GM12865 (cell line): ENCODE data around the gene FBLL1.

Experiments
- DNase-seq: peaks from one replicate; pipeline ENCODE4 v3.0.0; 2010; ENCODE audit warnings: low read depth
- H3K4me3 ChIP-seq: 2 replicates; pipeline ENCODE4 v1.5.1; 2011; ENCODE audit warnings: mild to moderate bottlenecking, low read depth, low read length, control low read depth
- CTCF ChIP-seq: IDR thresholded peaks from 2 replicates; pipeline ENCODE4 v1.5.1; 2011; ENCODE audit warnings: low read length, control low read depth, low read depth, inconsistent platforms; ENCODE audit not compliant: insufficient read depth; ENCODE audit errors: missing control alignments

Gene FBLL1

GRCh38 chr5:168552146-168552545, 23.0 kb downstream of the FBLL1 start:
- H3K4me3 ChIP-seq = no peak overlapping the region
- no peak for DNase-seq
- TF ChIP-seq CTCF = no peak

GRCh38 chr5:168553377-168554130, 24.4 kb downstream of the FBLL1 start:
- no peak for DNase-seq
- TF ChIP-seq CTCF = no peak
- H3K4me3 ChIP-seq = no peak overlapping the region

- no peak for TF ChIP-seq CTCF
- no peak overlapping the region for H3K4me3 ChIP-seq
- no peak for DNase-seq
These were observed 28.3 kb downstream of the FBLL1 start for GRCh38 chr5:168557389-168557788.

GRCh38 chr5:168562279-168562678, 33.2 kb downstream of the FBLL1 start:
- DNase-seq = no peak
- no peak overlapping the region for H3K4me3 ChIP-seq
- no peak for TF ChIP-seq CTCF

GRCh38 chr5:168563959-168564358, 34.9 kb downstream of the FBLL1 start:
- TF ChIP-seq CTCF = no peak

GRCh38 chr5:168568738-168569137, 39.6 kb downstream of the FBLL1 start:
- H3K4me3 ChIP-seq = no peak overlapping the region
- DNase-seq = no peak
- no peak for TF ChIP-seq CTCF

More at GRCh38 chr5:168563959-168564358, 34.9 kb downstream of the FBLL1 start:
- DNase-seq = no peak
- no peak overlapping the region for H3K4me3 ChIP-seq
